ENCODE measurements around the gene ARGLU1. TPM values are rescaled to one million over a fixed set of nuclear protein-coding genes. Genes with fewer than 3 reads are reported as not detected.

The ARGLU1 gene
- total RNA-seq, 1 donor from 2014 or later = 43.0 TPM

DNA sequence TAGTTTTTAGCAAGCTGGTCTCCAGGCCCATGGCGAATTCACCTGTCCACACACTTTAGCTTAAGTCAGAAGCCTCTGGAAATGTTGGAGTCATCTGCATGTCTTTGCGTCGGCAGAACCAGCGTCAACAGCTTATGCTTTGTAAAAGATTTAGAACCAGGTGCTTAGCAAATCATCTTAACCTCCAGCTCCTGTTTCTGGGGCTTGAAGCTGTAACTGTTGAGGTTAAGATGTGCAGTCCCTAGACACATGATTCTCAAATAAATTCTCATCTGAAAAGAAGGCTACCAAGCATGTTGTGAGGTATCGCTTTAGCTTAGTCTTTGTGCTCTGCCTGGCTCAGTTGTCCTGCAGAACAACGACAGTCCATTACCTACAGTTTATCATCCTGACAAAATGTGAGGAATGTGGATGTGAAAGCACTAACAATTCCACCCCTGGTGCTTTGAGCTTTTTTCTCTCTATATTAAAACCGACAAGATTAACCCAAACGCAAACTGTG is 36.9 kb downstream of the ARGLU1 start:
- no peak for TF ChIP-seq CTCF (conservative IDR thresholded peaks at IDR 0.05; ENCODE audit: low read depth, low read length)
- DNase-seq (ENCODE audit: low read depth) = no peak
- H3K4me3 ChIP-seq (ENCODE audit: low read depth, low read length) = no peak overlapping the region

DNA sequence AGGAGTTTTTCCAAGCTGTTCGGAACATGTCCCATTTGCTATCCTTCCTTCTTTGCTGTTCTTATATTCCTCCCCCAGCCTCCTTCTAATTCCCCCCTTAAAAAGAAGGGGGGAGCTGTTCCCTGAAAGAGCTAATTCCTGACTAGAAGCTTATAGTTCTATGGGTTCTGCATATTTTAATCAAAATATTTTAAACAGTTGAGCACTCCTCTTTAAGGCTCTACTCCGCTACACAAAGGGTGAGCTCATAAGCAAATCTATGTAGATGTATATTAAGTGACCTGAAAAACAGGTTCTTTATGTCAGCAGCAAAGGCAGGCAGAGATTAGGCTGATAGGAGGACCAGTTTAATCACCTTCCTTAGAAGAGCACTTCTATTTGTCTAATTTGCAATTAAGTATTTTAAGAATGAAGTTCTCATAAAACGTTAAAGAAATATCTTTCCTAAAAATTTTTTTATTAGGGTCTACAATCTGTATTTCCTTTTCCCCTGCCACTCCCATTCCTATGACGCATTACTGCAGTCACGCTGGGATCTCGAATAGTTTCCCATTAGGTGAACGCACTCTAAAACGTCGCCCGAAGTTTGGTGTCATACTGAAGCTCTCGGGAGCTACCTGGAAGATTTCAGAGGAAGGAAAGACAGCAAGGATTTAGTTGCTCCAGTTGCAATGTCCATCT is 37.6 kb downstream of the ARGLU1 start:
- no peak for TF ChIP-seq CTCF (conservative IDR thresholded peaks at IDR 0.05; ENCODE audit: low read depth, low read length)
- DNase-seq (ENCODE audit: low read depth) = no peak
- H3K4me3 ChIP-seq (ENCODE audit: low read depth, low read length) = no peak overlapping the region

DNA sequence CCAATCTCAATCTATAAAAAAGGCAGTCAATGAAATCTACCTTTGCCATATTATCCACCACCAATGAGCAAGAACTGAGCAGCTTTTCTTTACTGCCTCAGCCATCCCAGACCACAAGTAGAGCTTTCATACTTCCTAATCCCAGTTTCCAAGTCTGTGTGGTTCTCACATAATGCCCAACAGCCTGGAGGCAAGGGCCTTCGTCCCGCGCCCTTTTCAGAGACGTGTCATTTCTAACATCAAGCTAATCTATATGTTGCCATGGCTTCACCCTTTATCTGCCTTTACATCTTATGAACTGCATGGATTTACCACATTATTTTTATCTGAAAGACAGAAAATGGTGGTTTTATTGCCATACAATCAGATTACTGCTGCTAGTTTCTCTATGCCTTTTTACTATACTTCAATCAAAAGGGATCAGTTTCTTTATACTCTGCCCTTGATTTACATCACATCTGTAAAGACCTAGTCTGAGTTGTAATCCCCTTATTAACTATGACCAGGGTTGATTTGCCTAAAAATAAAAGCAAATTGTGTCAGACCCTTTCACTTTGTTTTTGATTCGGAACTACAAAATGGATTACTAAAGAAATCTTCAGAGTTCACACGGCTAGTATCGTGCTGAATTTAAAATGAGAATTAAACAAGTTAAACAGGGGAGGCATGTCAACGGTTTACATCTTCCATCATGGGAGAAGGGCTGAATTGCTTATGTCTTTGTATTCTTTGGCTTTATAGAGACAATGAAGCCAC is 38.3 kb downstream of the ARGLU1 start:
- no peak for TF ChIP-seq CTCF (conservative IDR thresholded peaks at IDR 0.05; ENCODE audit: low read depth, low read length)
- no peak for DNase-seq (ENCODE audit: low read depth)
- no peak overlapping the region for H3K4me3 ChIP-seq (ENCODE audit: low read depth, low read length)

- no peak for DNase-seq (ENCODE audit: low read depth)
- no peak overlapping the region for H3K4me3 ChIP-seq (ENCODE audit: low read depth, low read length)
- TF ChIP-seq CTCF (conservative IDR thresholded peaks at IDR 0.05; ENCODE audit: low read depth, low read length) = no peak
These were observed 39.1 kb downstream of the ARGLU1 start for GRCh38 chr13:106528718-106529414.

DNA sequence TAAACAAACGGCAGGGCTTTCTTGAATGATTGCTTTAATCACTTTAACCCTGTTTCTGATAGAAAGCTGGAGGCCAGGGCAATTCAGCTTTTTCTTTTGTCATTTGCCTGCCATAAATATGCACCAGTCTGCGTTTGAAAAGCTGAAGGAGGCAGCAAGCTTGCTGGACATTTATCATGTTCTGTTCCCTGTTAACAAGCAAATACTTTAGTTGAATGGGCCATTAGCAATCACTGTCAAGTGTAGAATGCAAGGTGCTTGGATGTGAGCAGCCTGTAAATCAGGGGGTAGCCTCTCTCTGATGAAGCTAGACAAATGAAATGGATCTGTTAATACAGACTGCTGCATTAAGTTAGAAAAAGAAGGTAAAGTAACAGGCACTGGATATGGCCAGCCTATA is 40.1 kb downstream of the ARGLU1 start:
- DNase-seq (ENCODE audit: low read depth) = no peak
- no peak overlapping the region for H3K4me3 ChIP-seq (ENCODE audit: low read depth, low read length)
- no peak for TF ChIP-seq CTCF (conservative IDR thresholded peaks at IDR 0.05; ENCODE audit: low read depth, low read length)

DNA sequence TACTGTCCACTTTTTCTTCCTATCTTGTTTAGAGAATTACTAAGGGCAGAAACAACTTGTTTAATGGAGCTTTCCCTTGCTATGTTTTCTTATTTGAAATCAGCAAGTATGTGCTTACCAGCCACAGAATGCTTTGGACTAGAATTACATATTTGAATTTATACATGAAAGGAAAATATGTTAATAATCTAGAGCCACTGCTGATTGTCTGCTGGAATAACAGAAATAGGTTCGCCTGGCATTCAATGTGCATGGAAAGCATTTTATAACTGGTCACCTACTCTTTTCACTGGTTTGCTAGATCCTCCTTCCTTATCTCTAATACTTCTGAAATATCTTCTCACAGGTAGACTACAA is 40.5 kb downstream of the ARGLU1 start:
- no peak overlapping the region for H3K4me3 ChIP-seq (ENCODE audit: low read depth, low read length)
- no peak for TF ChIP-seq CTCF (conservative IDR thresholded peaks at IDR 0.05; ENCODE audit: low read depth, low read length)
- DNase-seq (ENCODE audit: low read depth) = no peak
